Body of pancreas (tissue), 4 donors: ENCODE data around the gene DEFB124. TPM values are rescaled to one million over a fixed set of nuclear protein-coding genes. Genes with fewer than 3 reads are reported as not detected.
"Not testable (repeated sequence)": the region's sequence is repeated elsewhere in the genome, so short reads cannot be mapped to it uniquely, and the experiment has no call there.

Experiments used
- ATAC-seq: fragments of 150-250 bp; one replicate; pipeline ENCODE4 v1.9.1; 2016
- DNase-seq, 4 donors: peaks; one replicate each; pipeline ENCODE4 v3.0.0-alpha.2; 2019
- H3K27ac ChIP-seq, 4 donors: fragments of 200-600 bp; sonication (generic); 1 replicate in 3 of 4; 2 replicates in 1 of 4; pipeline versions ENCODE4 v1.5.1 to v1.6.1; 2016 to 2019; ENCODE audit warnings: mild to moderate bottlenecking in 1 of 4, mixed read lengths in 1 of 4, moderate library complexity in 1 of 4
- H3K27me3 ChIP-seq, 2 donors: fragments of 200-600 bp; sonication (generic); one replicate each; pipeline ENCODE4 v1.6.0; 2016; ENCODE audit warnings: mild to moderate bottlenecking in 1 of 2
- H3K36me3 ChIP-seq, 2 donors: fragments of 200-600 bp; sonication (generic); replicated peaks in 1 of 2; 2 replicates each; pipeline ENCODE4 v1.5.1; 2016; ENCODE audit warnings: low read depth in 2 of 2; ENCODE audit not compliant: insufficient read depth in 1 of 2
- H3K4me1 ChIP-seq: fragments of 200-600 bp; sonication (generic); one replicate; pipeline ENCODE4 v1.6.0; 2016
- H3K4me3 ChIP-seq, 2 donors: fragments of 200-600 bp; sonication (generic); 1 replicate in 1 of 2; 2 replicates in 1 of 2; pipeline ENCODE4 v1.5.1; 2016 to 2019
- H3K9me3 ChIP-seq, 3 donors: fragments of 200-600 bp; sonication (generic); 1 replicate in 2 of 3; 2 replicates in 1 of 3; pipeline ENCODE4 v1.5.1; 2016
- CTCF ChIP-seq, 7 experiments: fragments of 450-650 bp in 4 of 7; fragments of 200-600 bp in 3 of 7; sonication (generic) in 3 of 7; IDR thresholded peaks; one replicate each; pipeline ENCODE4 v1.5.1; 2016 to 2019; ENCODE audit warnings: antibody characterized with exemption in 7 of 7
- POLR2A ChIP-seq, 3 donors: fragments of 450-650 bp; IDR thresholded peaks; one replicate each; pipeline ENCODE4 v1.6.1; 2016; ENCODE audit warnings: antibody characterized with exemption in 3 of 3, mild to moderate bottlenecking in 2 of 3
- WGBS, 2 donors: methylation state at CpG; one replicate each; pipeline ENCODE4 v1.1.5; 2017; 5-methylcytosine and 5-hydroxymethylcytosine counted together
- intact Hi-C: fragments of 100-400 bp; cut with DNase I; formaldehyde crosslinking; loops from one replicate; pipeline ENCODE4 v1.15.1; 2023
- total RNA-seq, 2 donors: library from RNA; depleted of rRNA; stranded (reverse); fragments of >200 nt; gene quantifications; one replicate each; pipeline ENCODE4 v1.1.0, GENCODE V29; 2016

Gene DEFB124
- total RNA-seq, 2 donors from 2014 or later, result not detected

DNA sequence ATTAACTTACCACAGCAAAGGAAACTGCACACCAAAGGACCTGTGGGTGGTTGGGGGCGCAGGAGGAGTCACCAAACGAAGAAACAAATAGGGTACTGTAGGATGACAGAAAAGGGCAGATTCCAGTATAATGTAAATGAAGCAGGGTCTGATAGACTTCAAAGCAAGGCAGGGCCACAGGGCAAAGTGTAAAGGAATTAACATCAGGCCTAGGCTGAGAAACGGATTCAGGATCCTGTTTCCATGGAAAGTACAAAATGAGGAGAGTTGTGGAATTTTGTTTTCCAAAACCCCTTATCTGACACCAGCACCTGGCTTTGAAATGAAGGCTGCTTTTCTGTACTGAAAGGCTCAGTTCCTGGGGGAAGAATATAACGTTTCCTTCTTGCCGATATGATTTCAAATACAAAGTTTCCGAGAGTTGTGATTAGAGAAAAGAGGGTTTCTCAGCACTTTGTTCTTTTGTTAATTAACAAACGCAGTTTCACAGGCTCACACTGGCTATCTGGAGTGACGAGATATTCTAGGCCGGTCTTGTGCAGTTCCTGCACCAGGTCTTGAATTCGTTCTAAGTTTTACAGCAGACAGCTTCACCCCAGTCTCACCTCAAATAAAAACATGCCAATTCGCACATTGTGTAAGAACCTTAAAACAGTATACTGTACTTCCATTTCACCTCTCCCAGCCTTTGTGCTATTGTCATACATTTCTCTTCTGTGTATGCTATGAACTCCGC is 28.7 kb downstream of the DEFB124 start:
- intact Hi-C loops, result no loop called here
- H3K4me3 ChIP-seq, result no peak overlapping the region
- TF ChIP-seq POLR2A (IDR thresholded peaks at IDR 0.05) (no peak), CTCF (IDR thresholded peaks at IDR 0.05) (no peak)
- no peaks in the 10 kb centered on the region for H3K9me3 ChIP-seq
- H3K27ac ChIP-seq, result no peak overlapping the region
- no peak for ATAC-seq
- 59 to 68% methylated on average over 12 of the region's 12 CpGs for WGBS, 2 donors
- H3K36me3 ChIP-seq, result no peaks in the 10 kb centered on the region
- DNase-seq, result no peak
- no peaks in the 10 kb centered on the region for H3K27me3 ChIP-seq
- H3K4me1 ChIP-seq, result no peaks in the 10 kb centered on the region

DNA sequence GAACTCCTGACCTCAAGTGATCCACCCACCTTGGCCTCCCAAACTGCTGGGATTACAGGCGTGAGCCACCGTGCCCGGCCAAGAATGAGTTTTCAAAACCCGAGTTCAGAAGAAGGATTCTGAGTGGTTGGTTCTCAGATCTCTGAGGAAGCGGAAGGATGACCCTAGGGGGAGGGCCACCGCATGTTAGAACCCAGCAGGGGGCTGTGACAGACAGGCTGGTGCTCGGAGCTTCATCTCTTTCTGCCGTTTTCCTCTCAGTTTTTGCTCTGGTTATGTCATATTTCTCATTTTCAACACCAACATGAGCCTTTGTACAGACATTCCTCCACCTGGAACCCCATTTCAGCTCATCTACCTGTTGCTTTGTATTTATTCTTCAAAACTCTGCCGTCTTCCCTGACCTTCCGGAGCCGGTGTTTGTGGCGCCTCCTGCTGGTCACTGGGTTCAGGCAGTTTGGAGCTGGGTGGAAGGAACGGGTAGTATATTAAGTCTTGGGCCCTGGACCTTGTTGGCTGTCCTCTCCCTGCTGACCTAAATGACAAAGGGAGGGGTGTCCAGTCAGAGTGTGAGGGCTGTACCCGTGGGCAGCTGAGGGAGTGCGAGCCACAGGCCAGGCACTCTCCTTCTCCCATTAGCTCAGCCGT is 34.8 kb downstream of the DEFB124 start, which contains the start of gene DEFB123:
TSS of gene DEFB123 (plus strand) at position 621 of the 648 bp plus-strand sequence. CDS start 67 bp downstream, outside the sequence.
- no peaks in the 10 kb centered on the region for H3K36me3 ChIP-seq
- H3K4me3 ChIP-seq, result no peak within 1 kb of the TSS
- 62 to 72% methylated on average over 14 to 16 of the region's 16 CpGs for WGBS, 2 donors
- intact Hi-C loops, result no loop called here
- H3K4me1 ChIP-seq, result no peaks in the 10 kb centered on the region
- no peak for ATAC-seq
- H3K27ac ChIP-seq, result no peak within 1 kb of the TSS
- H3K27me3 ChIP-seq, result no peaks in the 10 kb centered on the region
- TF ChIP-seq CTCF (IDR thresholded peaks at IDR 0.05) (no peak), POLR2A (IDR thresholded peaks at IDR 0.05) (no peak)
- no peak for DNase-seq
- H3K9me3 ChIP-seq, result no peaks in the 10 kb centered on the region

GRCh38 chr20:31430568-31431115 is 44.3 kb downstream of the DEFB124 start:
- Histone ChIP-seq H3K4me1 (no peaks in the 10 kb centered on the region), H3K9me3 (no peaks in the 10 kb centered on the region), H3K27ac (no peak overlapping the region), H3K27me3 (no peaks in the 10 kb centered on the region), H3K36me3 (no peaks in the 10 kb centered on the region), H3K4me3 (no peak overlapping the region)
- intact Hi-C loops, result no loop called here
- 41 to 48% methylated on average over 4 of the region's 4 CpGs for WGBS, 2 donors
- ATAC-seq, result no peak
- no peak for DNase-seq
- no peak for TF ChIP-seq CTCF (IDR thresholded peaks at IDR 0.05)
- TF ChIP-seq POLR2A (IDR thresholded peaks at IDR 0.05), result no peak

DNA sequence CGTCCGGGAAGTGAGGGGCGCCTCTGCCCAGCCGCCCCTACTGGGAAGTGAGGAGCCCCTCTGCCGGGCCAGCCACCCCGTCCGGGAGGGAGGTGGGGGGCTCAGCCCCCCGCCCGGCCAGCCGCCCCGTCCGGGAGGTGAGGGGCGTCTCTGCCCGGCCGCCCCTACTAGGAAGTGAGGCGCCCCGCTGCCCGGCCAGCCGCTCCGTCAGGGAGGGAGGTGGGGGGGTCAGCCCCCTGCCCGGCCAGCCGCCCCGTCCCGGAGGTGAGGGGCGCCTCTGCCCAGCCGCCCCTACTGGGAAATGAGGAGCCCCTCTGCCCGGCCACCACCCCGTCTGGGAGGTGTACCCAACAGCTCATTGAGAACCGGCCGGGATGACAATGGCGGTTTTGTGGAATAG is 47.4 kb downstream of the DEFB124 start:
- H3K36me3 ChIP-seq, intact Hi-C loops, H3K4me3 ChIP-seq, H3K27me3 ChIP-seq, H3K27ac ChIP-seq, ATAC-seq, H3K4me1 ChIP-seq, DNase-seq, H3K9me3 ChIP-seq: not testable (repeated sequence)
- WGBS, 2 donors, result 94 to 98% methylated on average over 10 to 11 of the region's 31 CpGs

- H3K27me3 ChIP-seq, DNase-seq, H3K4me3 ChIP-seq, ATAC-seq, H3K27ac ChIP-seq, H3K36me3 ChIP-seq, intact Hi-C loops, H3K4me1 ChIP-seq, H3K9me3 ChIP-seq: not testable (repeated sequence)
- no CpG with 5 or more reads among the region's 48 CpGs for WGBS, 2 donors
Observed at GRCh38 chr20:31426891-31427551, 47.9 kb downstream of the DEFB124 start.
